ENCODE data around the gene ACKR3. TPM values are rescaled to one million over a fixed set of nuclear protein-coding genes. Genes with fewer than 3 reads are reported as not detected.

The ACKR3 gene
- total RNA-seq, 4 donors from 2014 or later: 7.1 to 55.0 (median 15.2) TPM

GRCh38 chr2:236600892-236601291 is 31.3 kb downstream of the ACKR3 start:
- no peak overlapping the region for H3K4me3 ChIP-seq
- no peaks in the 10 kb centered on the region for H3K9me3 ChIP-seq
- in situ Hi-C loops (cut with MboI; ENCODE audit: low sequenced_read_pairs in 4 of 4) (no loop called here), intact Hi-C loops (cut with DNase I; ENCODE audit: low total_unique reads) (no loop called here)
- H3K27me3 ChIP-seq: no peaks in the 10 kb centered on the region
- ATAC-seq (no peak), DNase-seq (no peak)
- no peaks in the 10 kb centered on the region for H3K36me3 ChIP-seq
- H3K27ac ChIP-seq: no peak overlapping the region
- no peaks in the 10 kb centered on the region for H3K4me1 ChIP-seq
- TF ChIP-seq POLR2A (IDR thresholded peaks at IDR 0.05) (no peak), CTCF (IDR thresholded peaks at IDR 0.05 in 4 of 5, conservative IDR thresholded peaks at IDR 0.05 in 1 of 5) (no peak)

GRCh38 chr2:236601316-236602202 is 31.9 kb downstream of the ACKR3 start:
- intact Hi-C loops (cut with DNase I; ENCODE audit: low total_unique reads) (no loop called here), in situ Hi-C loops (cut with MboI; ENCODE audit: low sequenced_read_pairs in 4 of 4) (no loop called here)
- no peak overlapping the region for H3K4me3 ChIP-seq
- H3K9me3 ChIP-seq: no peaks in the 10 kb centered on the region
- no peak overlapping the region for H3K27ac ChIP-seq
- no peaks in the 10 kb centered on the region for H3K36me3 ChIP-seq
- no peak for ATAC-seq
- TF ChIP-seq POLR2A (IDR thresholded peaks at IDR 0.05) (no peak), CTCF (IDR thresholded peaks at IDR 0.05 in 4 of 5, conservative IDR thresholded peaks at IDR 0.05 in 1 of 5) (no peak)
- no peaks in the 10 kb centered on the region for H3K27me3 ChIP-seq
- no peak for DNase-seq
- H3K4me1 ChIP-seq: no peaks in the 10 kb centered on the region

GRCh38 chr2:236602678-236603077 is 33.1 kb downstream of the ACKR3 start:
- Histone ChIP-seq H3K36me3 (no peaks in the 10 kb centered on the region), H3K27ac (no peak overlapping the region), H3K4me3 (no peak overlapping the region), H3K27me3 (no peaks in the 10 kb centered on the region), H3K9me3 (no peaks in the 10 kb centered on the region), H3K4me1 (no peaks in the 10 kb centered on the region)
- in situ Hi-C loops (cut with MboI; ENCODE audit: low sequenced_read_pairs in 4 of 4): no loop called here
- TF ChIP-seq CTCF (IDR thresholded peaks at IDR 0.05 in 4 of 5, conservative IDR thresholded peaks at IDR 0.05 in 1 of 5): no peak
- no peak for TF ChIP-seq POLR2A (IDR thresholded peaks at IDR 0.05)
- ATAC-seq: no peak
- intact Hi-C loops (cut with DNase I; ENCODE audit: low total_unique reads): no loop called here
- no peak for DNase-seq

GRCh38 chr2:236603361-236604015 is 33.9 kb downstream of the ACKR3 start:
- in situ Hi-C loops (cut with MboI; ENCODE audit: low sequenced_read_pairs in 4 of 4): no loop called here
- ATAC-seq: no peak
- no peak for DNase-seq

GRCh38 chr2:236604575-236605344 is 35.1 kb downstream of the ACKR3 start:
- Histone ChIP-seq H3K4me1 (no peaks in the 10 kb centered on the region), H3K4me3 (no peak overlapping the region), H3K9me3 (no peaks in the 10 kb centered on the region), H3K27ac (no peak overlapping the region), H3K27me3 (no peaks in the 10 kb centered on the region), H3K36me3 (no peaks in the 10 kb centered on the region)
- intact Hi-C loops (cut with DNase I; ENCODE audit: low total_unique reads): no loop called here
- DNase-seq (no peak), ATAC-seq (no peak)
- in situ Hi-C loops (cut with MboI; ENCODE audit: low sequenced_read_pairs in 4 of 4): no loop called here
- TF ChIP-seq CTCF (IDR thresholded peaks at IDR 0.05 in 4 of 5, conservative IDR thresholded peaks at IDR 0.05 in 1 of 5) (no peak), POLR2A (IDR thresholded peaks at IDR 0.05) (no peak)

More at GRCh38 chr2:236603361-236604015, 33.9 kb downstream of the ACKR3 start:
- H3K36me3 ChIP-seq: no peaks in the 10 kb centered on the region
- H3K4me3 ChIP-seq: no peak overlapping the region
- no peak overlapping the region for H3K27ac ChIP-seq
- intact Hi-C loops (cut with DNase I; ENCODE audit: low total_unique reads): no loop called here
- no peaks in the 10 kb centered on the region for H3K9me3 ChIP-seq
- H3K4me1 ChIP-seq: no peaks in the 10 kb centered on the region
- TF ChIP-seq POLR2A (IDR thresholded peaks at IDR 0.05): no peak
- no peaks in the 10 kb centered on the region for H3K27me3 ChIP-seq

All from gastrocnemius medialis (tissue), 4 donors.